Measurements from ENCODE around the gene ZNF557.
"Not testable (repeated sequence)": the region's sequence is repeated elsewhere in the genome, so short reads cannot be mapped to it uniquely, and the experiment has no call there.

The ZNF557 gene

DNA sequence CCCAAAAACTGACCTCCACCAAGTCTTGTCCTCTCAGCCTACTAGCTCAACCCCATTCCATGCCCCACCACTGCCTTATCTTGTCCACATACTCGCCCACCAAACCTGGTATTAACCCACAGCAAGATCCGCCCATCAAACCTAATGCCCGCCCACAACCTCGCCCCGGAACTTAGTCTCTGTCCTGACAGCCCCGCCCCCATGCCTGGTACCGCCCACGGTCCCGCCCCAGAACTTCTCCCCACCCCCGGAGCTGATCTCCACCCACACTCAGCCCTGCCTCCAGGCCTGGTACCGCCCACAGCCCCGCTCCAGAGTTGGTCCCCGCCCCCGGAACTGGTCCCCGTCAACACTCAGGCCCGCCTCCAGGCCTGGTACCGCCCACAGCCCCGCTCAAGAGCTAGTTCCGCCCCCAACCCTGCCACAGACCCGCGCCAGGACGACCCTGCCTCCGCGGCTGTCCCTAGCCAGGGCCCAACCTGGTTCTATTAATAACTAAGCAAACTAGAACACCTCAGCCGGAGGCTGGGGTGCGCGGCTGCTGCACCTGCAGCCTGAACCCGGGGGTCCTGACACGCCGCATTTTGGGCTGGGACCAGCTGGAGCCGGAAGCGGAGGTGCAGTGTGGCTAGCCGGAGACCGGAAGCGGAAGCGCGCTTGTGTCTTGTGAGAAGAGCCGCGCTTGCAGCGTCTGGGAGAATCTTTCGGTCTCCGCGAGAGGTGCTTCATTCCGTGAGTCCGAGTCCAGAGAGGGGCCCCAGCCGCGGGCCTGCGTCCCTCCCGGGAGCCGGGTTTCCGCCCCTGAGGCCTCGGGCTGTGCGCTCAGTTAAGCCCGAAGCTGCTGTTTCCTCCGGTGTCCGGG lies at the start of gene ZNF557:
Gene ZNF557 (plus strand): TSS at position 662 of the 862 bp plus-strand sequence. CDS start 5,372 bp downstream, outside the sequence.
- TF ChIP-seq, protein P1, sequence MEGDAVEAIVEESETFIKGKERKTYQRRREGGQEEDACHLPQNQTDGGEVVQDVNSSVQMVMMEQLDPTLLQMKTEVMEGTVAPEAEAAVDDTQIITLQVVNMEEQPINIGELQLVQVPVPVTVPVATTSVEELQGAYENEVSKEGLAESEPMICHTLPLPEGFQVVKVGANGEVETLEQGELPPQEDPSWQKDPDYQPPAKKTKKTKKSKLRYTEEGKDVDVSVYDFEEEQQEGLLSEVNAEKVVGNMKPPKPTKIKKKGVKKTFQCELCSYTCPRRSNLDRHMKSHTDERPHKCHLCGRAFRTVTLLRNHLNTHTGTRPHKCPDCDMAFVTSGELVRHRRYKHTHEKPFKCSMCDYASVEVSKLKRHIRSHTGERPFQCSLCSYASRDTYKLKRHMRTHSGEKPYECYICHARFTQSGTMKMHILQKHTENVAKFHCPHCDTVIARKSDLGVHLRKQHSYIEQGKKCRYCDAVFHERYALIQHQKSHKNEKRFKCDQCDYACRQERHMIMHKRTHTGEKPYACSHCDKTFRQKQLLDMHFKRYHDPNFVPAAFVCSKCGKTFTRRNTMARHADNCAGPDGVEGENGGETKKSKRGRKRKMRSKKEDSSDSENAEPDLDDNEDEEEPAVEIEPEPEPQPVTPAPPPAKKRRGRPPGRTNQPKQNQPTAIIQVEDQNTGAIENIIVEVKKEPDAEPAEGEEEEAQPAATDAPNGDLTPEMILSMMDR (IDR thresholded peaks at IDR 0.05; ENCODE audit: low read depth, low read length) = no peak
- DNase-seq (ENCODE audit: extremely low read depth, low read depth) = peak; percentile 88

- not testable (repeated sequence) for DNase-seq (ENCODE audit: extremely low read depth, low read depth)
Observed at GRCh38 chr19:7021331-7021730, 48.2 kb upstream of the ZNF557 start, which contains the start of gene MBD3L2B. TSS of gene MBD3L2B (minus strand) at chr19:7021431. CDS start at chr19:7021397, 34 bp downstream.

DNA sequence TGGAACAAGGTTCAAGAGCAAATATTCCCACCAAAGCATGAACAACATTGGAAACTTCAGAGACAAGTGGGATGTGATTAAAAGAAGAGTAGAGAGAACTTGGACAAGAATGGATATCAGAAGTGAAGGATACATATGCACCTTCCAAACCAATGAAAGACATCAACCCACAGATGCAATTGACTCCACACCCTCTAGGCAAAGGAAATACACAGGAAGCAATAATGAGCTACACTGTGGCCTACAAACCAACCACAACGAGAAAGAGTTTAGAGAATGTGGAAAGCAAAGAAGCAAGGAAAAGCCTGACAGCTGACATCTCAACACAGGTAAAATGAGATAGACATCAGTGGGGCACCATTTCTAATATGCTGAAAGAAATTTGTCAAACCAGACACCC lies 40.7 kb upstream of the ZNF557 start:
- DNase-seq (ENCODE audit: extremely low read depth, low read depth) = not testable (repeated sequence)

- DNase-seq (ENCODE audit: extremely low read depth, low read depth) = not testable (repeated sequence)
Observed at GRCh38 chr19:7030278-7030677, 39.2 kb upstream of the ZNF557 start, which contains the start of gene MBD3L5. TSS of gene MBD3L5 (plus strand) at chr19:7030578. CDS start at chr19:7030612, 34 bp downstream.

DNA sequence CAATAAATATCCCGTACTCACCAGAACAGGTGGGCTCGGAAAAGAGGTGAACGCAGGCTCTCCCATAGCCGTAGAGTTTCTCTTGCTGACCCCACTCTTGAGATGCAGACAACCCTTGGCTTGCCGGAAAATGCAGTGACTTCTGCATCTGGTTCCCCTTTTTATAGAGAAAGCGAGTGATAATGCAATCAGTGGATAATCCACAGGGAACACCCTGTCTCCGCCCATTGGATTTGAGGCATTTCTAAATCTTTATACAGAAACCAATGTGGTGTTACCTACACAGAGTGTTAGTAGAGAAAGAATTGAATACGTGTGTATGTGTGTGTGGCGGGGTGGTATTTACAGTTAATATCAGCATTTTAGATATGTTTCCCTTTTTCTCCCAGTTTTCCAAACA lies 29.4 kb upstream of the ZNF557 start, which contains the start of gene MBD3L4:
Gene MBD3L4 (minus strand): TSS at position 101 of the 400 bp plus-strand sequence. CDS start 35 bp downstream, at position 66.
- not testable (repeated sequence) for DNase-seq (ENCODE audit: extremely low read depth, low read depth)

- not testable (repeated sequence) for DNase-seq (ENCODE audit: extremely low read depth, low read depth)
Observed at GRCh38 chr19:7041563-7041962, 27.9 kb upstream of the ZNF557 start.

- DNase-seq (ENCODE audit: extremely low read depth, low read depth) = not testable (repeated sequence)
Observed at GRCh38 chr19:7049021-7049420, 20.5 kb upstream of the ZNF557 start, which contains the start of gene MBD3L2. TSS of gene MBD3L2 (plus strand) at chr19:7049321. CDS start at chr19:7049374, 53 bp downstream.

DNA sequence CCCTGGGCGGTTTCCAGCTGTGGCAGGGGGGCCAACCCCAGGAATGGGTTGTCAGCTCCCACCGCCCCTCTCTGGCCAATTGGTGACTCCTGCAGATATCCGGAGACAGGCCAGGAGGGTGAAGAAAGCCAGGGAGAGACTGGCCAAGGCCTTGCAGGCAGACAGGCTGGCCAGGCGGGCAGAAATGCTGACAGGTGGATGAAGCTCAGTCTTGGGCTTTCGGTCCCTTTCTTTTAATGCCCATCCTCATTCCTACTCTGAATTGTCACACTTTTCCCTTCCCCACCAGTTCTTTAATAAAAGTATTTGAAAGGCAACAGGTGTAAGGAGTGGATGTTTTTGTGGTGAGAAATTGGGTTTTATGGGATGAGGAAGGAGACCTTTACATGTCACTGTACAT lies 18.1 kb upstream of the ZNF557 start:
- not testable (repeated sequence) for DNase-seq (ENCODE audit: extremely low read depth, low read depth)

GRCh38 chr19:7052896-7053295 lies 16.6 kb upstream of the ZNF557 start:
- DNase-seq (ENCODE audit: extremely low read depth, low read depth) = not testable (repeated sequence)

DNA sequence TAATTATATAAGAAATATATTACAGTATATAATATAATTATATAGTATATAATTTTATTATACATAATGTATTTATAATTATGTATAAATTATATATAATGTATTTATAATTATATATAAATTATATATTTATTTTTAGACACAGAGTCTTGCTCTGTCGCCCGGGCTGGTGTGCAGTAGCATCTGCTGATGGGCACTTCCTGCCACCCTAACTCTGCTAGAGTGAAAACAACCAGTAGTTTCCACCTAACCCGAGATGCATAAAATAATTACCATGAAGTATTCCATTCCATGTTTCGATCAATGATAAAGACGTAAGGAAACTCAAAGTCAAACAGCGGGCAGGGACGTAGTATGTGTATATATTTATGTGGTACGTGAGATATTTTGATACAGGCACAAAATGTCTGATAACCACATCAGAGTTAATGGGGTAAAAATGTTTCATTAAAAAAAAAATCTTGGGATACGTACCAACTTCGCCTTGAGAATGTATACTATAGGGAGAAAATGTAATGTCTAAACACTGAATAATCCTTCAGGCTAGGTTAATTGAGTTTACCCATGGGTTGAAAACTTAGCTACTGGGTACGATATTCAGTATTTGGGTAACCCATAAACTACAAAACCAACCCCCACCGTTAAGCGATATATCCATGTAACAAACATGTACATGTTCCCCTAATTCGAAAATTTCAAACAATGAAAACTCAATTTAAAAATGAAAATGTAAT lies 14.7 kb upstream of the ZNF557 start:
- DNase-seq (ENCODE audit: extremely low read depth, low read depth) = not testable (repeated sequence)

DNA sequence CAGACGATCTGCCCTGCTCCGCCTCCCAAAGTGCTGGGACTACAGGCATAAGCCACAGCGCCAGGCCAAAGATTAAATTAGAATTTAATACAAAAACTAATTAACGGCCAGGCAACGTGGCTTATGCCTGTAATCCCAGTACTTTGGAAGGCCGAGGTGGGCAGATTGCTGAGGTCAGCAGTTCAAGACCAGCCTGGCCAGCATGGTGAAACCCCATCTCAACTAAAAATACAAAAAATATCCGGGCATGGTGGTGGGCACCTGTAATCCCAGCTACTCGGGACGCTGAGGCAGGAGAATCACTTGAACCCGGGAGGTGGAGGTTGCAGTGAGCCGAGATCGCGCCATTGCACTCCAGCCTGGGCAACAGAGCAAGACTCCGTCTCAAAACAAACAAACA lies 13.8 kb upstream of the ZNF557 start:
- DNase-seq (ENCODE audit: extremely low read depth, low read depth) = not testable (repeated sequence)

GRCh38 chr19:7056371-7056770 lies 13.1 kb upstream of the ZNF557 start:
- not testable (repeated sequence) for DNase-seq (ENCODE audit: extremely low read depth, low read depth)

GRCh38 chr19:7058576-7058975 lies 10.9 kb upstream of the ZNF557 start, which contains the start of gene MBD3L3:
TSS of gene MBD3L3 (minus strand) at chr19:7058676. CDS start at chr19:7058605, 71 bp downstream.
- DNase-seq (ENCODE audit: extremely low read depth, low read depth) = not testable (repeated sequence)

GRCh38 chr19:7059977-7060376 lies 9.5 kb upstream of the ZNF557 start:
- not testable (repeated sequence) for DNase-seq (ENCODE audit: extremely low read depth, low read depth)

All from AG09319 (cell line).